WTC11 (cell line): ENCODE measurements around the gene RFK. TPM values are rescaled to one million over a fixed set of nuclear protein-coding genes. Genes with fewer than 3 reads are reported as not detected.

Experiments used
- ATAC-seq: fragments of 200-7000 bp; cut with Tn5 transposase; 2 replicates; pipeline ENCODE4 v1.10.0; 2021; ENCODE audit warnings: mild to moderate bottlenecking, moderate library complexity
- CTCF ChIA-PET: fragments of 300-600 bp; sonication (Branson Sonifier 250); formaldehyde crosslinking; loops from one replicate; lab custom pipeline; 2021; ENCODE audit warnings: antibody characterized with exemption; lab: Charles Lee
- POLR2A ChIA-PET: fragments of 350-600 bp; sonication (Branson Sonifier 250); formaldehyde crosslinking; loops from one replicate; lab custom pipeline; 2021; ENCODE audit warnings: antibody characterized with exemption; lab: Charles Lee
- DNase-seq: peaks from one replicate; pipeline ENCODE4 v3.0.0; 2021; ENCODE audit warnings: low spot score
- H3K27ac Mint-ChIP-seq: 2 replicates; pipeline ENCODE4 v1.8.0; 2021; ENCODE audit warnings: mixed read lengths
- H3K27me3 Mint-ChIP-seq: 2 replicates; pipeline ENCODE4 v1.8.0; 2021; ENCODE audit warnings: low read depth, mild to moderate bottlenecking, moderate library complexity, mixed read lengths
- H3K36me3 Mint-ChIP-seq: 2 replicates; pipeline ENCODE4 v1.8.0; 2021; ENCODE audit warnings: mixed read lengths
- H3K4me1 Mint-ChIP-seq: 2 replicates; pipeline ENCODE4 v1.8.0; 2022; ENCODE audit warnings: mixed read lengths
- H3K4me3 Mint-ChIP-seq: 2 replicates; pipeline ENCODE4 v1.8.0; 2021; ENCODE audit warnings: mild to moderate bottlenecking, moderate library complexity, mixed read lengths
- H3K9me3 Mint-ChIP-seq: 2 replicates; pipeline ENCODE4 v1.8.0; 2021; ENCODE audit warnings: mixed read lengths
- ATF1 ChIP-seq: sonication (generic); formaldehyde crosslinking; IDR thresholded peaks from 2 replicates; pipeline ENCODE4 v1.8.1; 2023; ENCODE audit warnings: mild to moderate bottlenecking, moderate library complexity, missing genetic modification reagents
- CREM ChIP-seq: sonication (generic); formaldehyde crosslinking; IDR thresholded peaks from 2 replicates; pipeline ENCODE4 v1.8.1; 2022; ENCODE audit warnings: mild to moderate bottlenecking, missing genetic modification reagents, moderate library complexity
- FOXP1 ChIP-seq: sonication (generic); formaldehyde crosslinking; IDR thresholded peaks from 2 replicates; pipeline ENCODE4 v1.8.0; 2022; ENCODE audit warnings: missing genetic modification reagents, mild to moderate bottlenecking, moderate library complexity, borderline replicate concordance
- IRF2 ChIP-seq: sonication (generic); formaldehyde crosslinking; IDR thresholded peaks from 2 replicates; pipeline ENCODE4 v1.8.0; 2022; ENCODE audit warnings: low read depth, missing genetic modification reagents, borderline replicate concordance
- MLX ChIP-seq: sonication (generic); formaldehyde crosslinking; IDR thresholded peaks from 2 replicates; pipeline ENCODE4 v1.8.1; 2023; ENCODE audit warnings: mild to moderate bottlenecking, missing genetic modification reagents, moderate library complexity
- RORB ChIP-seq: fragments of 250-450 bp; sonication (Bioruptor Pico); IDR thresholded peaks from 2 replicates; pipeline ENCODE4 v1.9.0; 2021; ENCODE audit warnings: mild to moderate bottlenecking
- SMAD3 ChIP-seq: sonication (generic); formaldehyde crosslinking; IDR thresholded peaks from 2 replicates; pipeline ENCODE4 v1.8.0; 2022; ENCODE audit warnings: missing genetic modification reagents, mild to moderate bottlenecking, borderline replicate concordance
- TEAD1 ChIP-seq: sonication (generic); formaldehyde crosslinking; IDR thresholded peaks from 2 replicates; pipeline ENCODE4 v1.8.0; 2022; ENCODE audit warnings: mild to moderate bottlenecking, missing genetic modification reagents
- ZBTB21 ChIP-seq: sonication (generic); formaldehyde crosslinking; IDR thresholded peaks from 2 replicates; pipeline ENCODE4 v1.8.1; 2023; ENCODE audit warnings: mild to moderate bottlenecking, missing genetic modification reagents, borderline replicate concordance
- ZNF416 ChIP-seq: fragments of 250-450 bp; sonication (Bioruptor Pico); IDR thresholded peaks from 2 replicates; pipeline ENCODE4 v1.9.0; 2021; ENCODE audit warnings: mild to moderate bottlenecking, inconsistent platforms
- ZNF671 ChIP-seq: fragments of 250-450 bp; sonication (Bioruptor Pico); IDR thresholded peaks from 2 replicates; pipeline ENCODE4 v1.8.0; 2021; ENCODE audit warnings: mild to moderate bottlenecking
- total RNA-seq: library from RNA; stranded (reverse); gene quantifications from 3 replicates; pipeline ENCODE4 v1.2.3, GENCODE V29; 2021
- TF ChIP-seq, protein P1 (sequence below): sonication (generic); formaldehyde crosslinking; IDR thresholded peaks from 2 replicates; pipeline ENCODE4 v1.8.1; 2023; ENCODE audit warnings: mild to moderate bottlenecking, missing genetic modification reagents, moderate library complexity
- TF ChIP-seq, protein P2 (sequence below): sonication (generic); formaldehyde crosslinking; conservative IDR thresholded peaks from 2 replicates; pipeline ENCODE4 v1.8.1; 2022; ENCODE audit warnings: mild to moderate bottlenecking, missing genetic modification reagents
- TF ChIP-seq, protein P3 (sequence below): sonication (generic); formaldehyde crosslinking; IDR thresholded peaks from 2 replicates; pipeline ENCODE4 v1.8.1; 2023; ENCODE audit warnings: mild to moderate bottlenecking, missing genetic modification reagents, borderline replicate concordance
- TF ChIP-seq, protein P4 (sequence below): sonication (generic); formaldehyde crosslinking; IDR thresholded peaks from 2 replicates; pipeline ENCODE4 v1.8.1; 2022; ENCODE audit warnings: missing genetic modification reagents, borderline replicate concordance
- TF ChIP-seq, protein P5 (sequence below): sonication (generic); formaldehyde crosslinking; IDR thresholded peaks from 2 replicates; pipeline ENCODE4 v1.8.0; 2022; ENCODE audit warnings: missing genetic modification reagents

The RFK gene
- total RNA-seq, 1 experiment from 2014 or later = 14.9 TPM

- no peak for DNase-seq
- ChIA-PET CTCF (no interaction called here), POLR2A (no interaction called here)
- Mint-ChIP-seq H3K27me3 (no peaks in the 10 kb centered on the region), H3K4me3 (no peak overlapping the region), H3K27ac (no peak overlapping the region), H3K4me1 (peaks cover 6% of the 10 kb centered on the region; the same call in 1 of the 2 replicates), H3K36me3 (no peaks in the 10 kb centered on the region), H3K9me3 (no peaks in the 10 kb centered on the region)
- TF ChIP-seq ZNF416 (CRISPR knock-in tag) (no peak), SMAD3 (CRISPR knock-in tag) (no peak), IRF2 (CRISPR knock-in tag) (no peak), ATF1 (CRISPR knock-in tag) (no peak), RORB (CRISPR knock-in tag) (no peak), MLX (no peak), ZNF671 (CRISPR knock-in tag) (no peak), TEAD1 (no peak), CREM (CRISPR knock-in tag) (no peak), ZBTB21 (CRISPR knock-in tag) (no peak)
- TF ChIP-seq, protein P1, sequence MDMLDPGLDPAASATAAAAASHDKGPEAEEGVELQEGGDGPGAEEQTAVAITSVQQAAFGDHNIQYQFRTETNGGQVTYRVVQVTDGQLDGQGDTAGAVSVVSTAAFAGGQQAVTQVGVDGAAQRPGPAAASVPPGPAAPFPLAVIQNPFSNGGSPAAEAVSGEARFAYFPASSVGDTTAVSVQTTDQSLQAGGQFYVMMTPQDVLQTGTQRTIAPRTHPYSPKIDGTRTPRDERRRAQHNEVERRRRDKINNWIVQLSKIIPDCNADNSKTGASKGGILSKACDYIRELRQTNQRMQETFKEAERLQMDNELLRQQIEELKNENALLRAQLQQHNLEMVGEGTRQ (CRISPR knock-in tag) = no peak
- TF ChIP-seq, protein P2, sequence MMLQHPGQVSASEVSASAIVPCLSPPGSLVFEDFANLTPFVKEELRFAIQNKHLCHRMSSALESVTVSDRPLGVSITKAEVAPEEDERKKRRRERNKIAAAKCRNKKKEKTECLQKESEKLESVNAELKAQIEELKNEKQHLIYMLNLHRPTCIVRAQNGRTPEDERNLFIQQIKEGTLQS (CRISPR knock-in tag) = no peak
- TF ChIP-seq, protein P3, sequence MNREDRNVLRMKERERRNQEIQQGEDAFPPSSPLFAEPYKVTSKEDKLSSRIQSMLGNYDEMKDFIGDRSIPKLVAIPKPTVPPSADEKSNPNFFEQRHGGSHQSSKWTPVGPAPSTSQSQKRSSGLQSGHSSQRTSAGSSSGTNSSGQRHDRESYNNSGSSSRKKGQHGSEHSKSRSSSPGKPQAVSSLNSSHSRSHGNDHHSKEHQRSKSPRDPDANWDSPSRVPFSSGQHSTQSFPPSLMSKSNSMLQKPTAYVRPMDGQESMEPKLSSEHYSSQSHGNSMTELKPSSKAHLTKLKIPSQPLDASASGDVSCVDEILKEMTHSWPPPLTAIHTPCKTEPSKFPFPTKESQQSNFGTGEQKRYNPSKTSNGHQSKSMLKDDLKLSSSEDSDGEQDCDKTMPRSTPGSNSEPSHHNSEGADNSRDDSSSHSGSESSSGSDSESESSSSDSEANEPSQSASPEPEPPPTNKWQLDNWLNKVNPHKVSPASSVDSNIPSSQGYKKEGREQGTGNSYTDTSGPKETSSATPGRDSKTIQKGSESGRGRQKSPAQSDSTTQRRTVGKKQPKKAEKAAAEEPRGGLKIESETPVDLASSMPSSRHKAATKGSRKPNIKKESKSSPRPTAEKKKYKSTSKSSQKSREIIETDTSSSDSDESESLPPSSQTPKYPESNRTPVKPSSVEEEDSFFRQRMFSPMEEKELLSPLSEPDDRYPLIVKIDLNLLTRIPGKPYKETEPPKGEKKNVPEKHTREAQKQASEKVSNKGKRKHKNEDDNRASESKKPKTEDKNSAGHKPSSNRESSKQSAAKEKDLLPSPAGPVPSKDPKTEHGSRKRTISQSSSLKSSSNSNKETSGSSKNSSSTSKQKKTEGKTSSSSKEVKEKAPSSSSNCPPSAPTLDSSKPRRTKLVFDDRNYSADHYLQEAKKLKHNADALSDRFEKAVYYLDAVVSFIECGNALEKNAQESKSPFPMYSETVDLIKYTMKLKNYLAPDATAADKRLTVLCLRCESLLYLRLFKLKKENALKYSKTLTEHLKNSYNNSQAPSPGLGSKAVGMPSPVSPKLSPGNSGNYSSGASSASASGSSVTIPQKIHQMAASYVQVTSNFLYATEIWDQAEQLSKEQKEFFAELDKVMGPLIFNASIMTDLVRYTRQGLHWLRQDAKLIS (CRISPR knock-in tag) = no peak
- TF ChIP-seq, protein P4, sequence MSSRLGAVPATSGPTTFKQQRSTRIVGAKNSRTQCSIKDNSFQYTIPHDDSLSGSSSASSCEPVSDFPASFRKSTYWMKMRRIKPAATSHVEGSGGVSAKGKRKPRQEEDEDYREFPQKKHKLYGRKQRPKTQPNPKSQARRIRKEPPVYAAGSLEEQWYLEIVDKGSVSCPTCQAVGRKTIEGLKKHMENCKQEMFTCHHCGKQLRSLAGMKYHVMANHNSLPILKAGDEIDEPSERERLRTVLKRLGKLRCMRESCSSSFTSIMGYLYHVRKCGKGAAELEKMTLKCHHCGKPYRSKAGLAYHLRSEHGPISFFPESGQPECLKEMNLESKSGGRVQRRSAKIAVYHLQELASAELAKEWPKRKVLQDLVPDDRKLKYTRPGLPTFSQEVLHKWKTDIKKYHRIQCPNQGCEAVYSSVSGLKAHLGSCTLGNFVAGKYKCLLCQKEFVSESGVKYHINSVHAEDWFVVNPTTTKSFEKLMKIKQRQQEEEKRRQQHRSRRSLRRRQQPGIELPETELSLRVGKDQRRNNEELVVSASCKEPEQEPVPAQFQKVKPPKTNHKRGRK (CRISPR knock-in tag) = no peak
- no peak for ATAC-seq
Measured at GRCh38 chr9:76341616-76342015, 52.6 kb downstream of the RFK start.

- Mint-ChIP-seq H3K4me3 (no peak overlapping the region), H3K36me3 (no peaks in the 10 kb centered on the region), H3K27me3 (no peaks in the 10 kb centered on the region), H3K27ac (no peak overlapping the region), H3K4me1 (peaks cover 11% of the 10 kb centered on the region; the same call in 1 of the 2 replicates), H3K9me3 (no peaks in the 10 kb centered on the region)
- DNase-seq (no peak), ATAC-seq (peak; percentile 73)
- ChIA-PET CTCF (no interaction called here), POLR2A (no interaction called here)
- TF ChIP-seq, protein P5, sequence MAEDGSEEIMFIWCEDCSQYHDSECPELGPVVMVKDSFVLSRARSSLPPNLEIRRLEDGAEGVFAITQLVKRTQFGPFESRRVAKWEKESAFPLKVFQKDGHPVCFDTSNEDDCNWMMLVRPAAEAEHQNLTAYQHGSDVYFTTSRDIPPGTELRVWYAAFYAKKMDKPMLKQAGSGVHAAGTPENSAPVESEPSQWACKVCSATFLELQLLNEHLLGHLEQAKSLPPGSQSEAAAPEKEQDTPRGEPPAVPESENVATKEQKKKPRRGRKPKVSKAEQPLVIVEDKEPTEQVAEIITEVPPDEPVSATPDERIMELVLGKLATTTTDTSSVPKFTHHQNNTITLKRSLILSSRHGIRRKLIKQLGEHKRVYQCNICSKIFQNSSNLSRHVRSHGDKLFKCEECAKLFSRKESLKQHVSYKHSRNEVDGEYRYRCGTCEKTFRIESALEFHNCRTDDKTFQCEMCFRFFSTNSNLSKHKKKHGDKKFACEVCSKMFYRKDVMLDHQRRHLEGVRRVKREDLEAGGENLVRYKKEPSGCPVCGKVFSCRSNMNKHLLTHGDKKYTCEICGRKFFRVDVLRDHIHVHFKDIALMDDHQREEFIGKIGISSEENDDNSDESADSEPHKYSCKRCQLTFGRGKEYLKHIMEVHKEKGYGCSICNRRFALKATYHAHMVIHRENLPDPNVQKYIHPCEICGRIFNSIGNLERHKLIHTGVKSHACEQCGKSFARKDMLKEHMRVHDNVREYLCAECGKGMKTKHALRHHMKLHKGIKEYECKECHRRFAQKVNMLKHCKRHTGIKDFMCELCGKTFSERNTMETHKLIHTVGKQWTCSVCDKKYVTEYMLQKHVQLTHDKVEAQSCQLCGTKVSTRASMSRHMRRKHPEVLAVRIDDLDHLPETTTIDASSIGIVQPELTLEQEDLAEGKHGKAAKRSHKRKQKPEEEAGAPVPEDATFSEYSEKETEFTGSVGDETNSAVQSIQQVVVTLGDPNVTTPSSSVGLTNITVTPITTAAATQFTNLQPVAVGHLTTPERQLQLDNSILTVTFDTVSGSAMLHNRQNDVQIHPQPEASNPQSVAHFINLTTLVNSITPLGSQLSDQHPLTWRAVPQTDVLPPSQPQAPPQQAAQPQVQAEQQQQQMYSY = peak; percentile 86
- no peak for TF ChIP-seq FOXP1 (CRISPR knock-in tag)
Measured at GRCh38 chr9:76338418-76338817, 55.8 kb downstream of the RFK start.
